Measurements from ENCODE around the gene PRR9. TPM values are rescaled to one million over a fixed set of nuclear protein-coding genes. Genes with fewer than 3 reads are reported as not detected.
A peak's percentile ranks its signal among the peaks of the same experiment; 100 is the strongest.
"Not testable (repeated sequence)": the region's sequence is repeated elsewhere in the genome, so short reads cannot be mapped to it uniquely, and the experiment has no call there.

Gene PRR9, protein sequence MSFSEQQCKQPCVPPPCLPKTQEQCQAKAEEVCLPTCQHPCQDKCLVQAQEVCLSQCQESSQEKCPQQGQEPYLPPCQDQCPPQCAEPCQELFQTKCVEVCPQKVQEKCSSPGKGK
- total RNA-seq (not detected), polyA plus RNA-seq (not detected)

DNA sequence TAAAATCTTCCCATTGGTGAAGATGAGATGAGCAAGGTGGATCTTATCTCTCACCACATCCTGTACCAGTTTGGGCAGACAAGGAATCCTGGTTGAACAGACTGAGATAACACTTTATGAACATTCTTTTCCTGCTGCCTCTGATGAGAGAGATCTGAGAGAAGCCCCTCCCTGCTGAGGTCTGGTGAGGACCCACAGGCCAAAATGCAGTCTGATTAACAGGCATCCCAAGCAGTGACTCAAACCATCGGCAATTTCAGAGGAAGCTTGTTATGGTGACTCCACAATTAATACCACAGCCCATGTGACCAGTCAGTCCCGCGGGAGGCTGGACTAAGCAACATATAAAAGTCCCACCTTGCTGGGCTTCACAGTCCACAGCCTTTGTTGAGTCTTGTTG lies at the start of gene PRR9:
PRR9 (plus strand) TSS at position 373 of the 400 bp plus-strand sequence. CDS start 561 bp downstream, outside the sequence.
- H3K27me3 ChIP-seq = no peaks in the 10 kb centered on the region
- WGBS, 2 donors = 82 to 84% methylated on average over 3 of the region's 3 CpGs
- H3K4me1 ChIP-seq = no peaks in the 10 kb centered on the region
- no peak for ATAC-seq
- no peak for FAIRE-seq
- intact Hi-C loops (cut with DNase I) = no loop called here
- no peak for DNase-seq
- H3K4me3 ChIP-seq = no peak within 1 kb of the TSS
- H3K27ac ChIP-seq = no peak within 1 kb of the TSS
- TF ChIP-seq CTCF (IDR thresholded peaks at IDR 0.05) = no peak
- no peaks in the 10 kb centered on the region for H3K36me3 ChIP-seq
- no peaks in the 10 kb centered on the region for H3K9me3 ChIP-seq

DNA sequence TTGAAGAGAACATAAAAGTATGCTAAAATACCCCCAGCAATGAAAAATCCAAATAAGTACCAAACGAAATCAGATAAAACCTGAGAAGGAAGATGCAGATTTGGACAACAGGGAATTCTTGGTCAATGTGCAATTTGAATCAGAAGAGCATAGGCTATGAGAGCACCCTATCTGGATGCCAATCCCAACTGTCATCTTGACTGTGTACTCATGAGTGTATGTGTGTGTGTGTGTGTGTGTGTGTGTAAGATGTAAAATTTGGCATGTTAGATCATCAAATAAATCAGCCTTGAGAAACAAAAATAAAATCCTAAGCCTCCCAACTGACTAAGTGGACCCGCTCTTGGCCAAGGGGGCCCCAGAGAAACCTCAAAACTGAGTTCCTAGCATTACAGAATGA lies 48.7 kb upstream of the PRR9 start:
- H3K4me1 ChIP-seq = no peaks in the 10 kb centered on the region
- FAIRE-seq = no peak
- DNase-seq = no peak
- no peak overlapping the region for H3K27ac ChIP-seq
- no peak for ATAC-seq
- H3K27me3 ChIP-seq = no peaks in the 10 kb centered on the region
- TF ChIP-seq CTCF (IDR thresholded peaks at IDR 0.05) = no peak
- no peaks in the 10 kb centered on the region for H3K9me3 ChIP-seq
- intact Hi-C loops (cut with DNase I) = no loop called here
- WGBS, 2 donors = 71 to 73% methylated on average over 2 of the region's 2 CpGs
- H3K4me3 ChIP-seq = no peak overlapping the region
- H3K36me3 ChIP-seq = no peaks in the 10 kb centered on the region

- no peak for TF ChIP-seq CTCF (IDR thresholded peaks at IDR 0.05)
- FAIRE-seq (no peak), ATAC-seq (no peak), DNase-seq (no peak)
- H3K27me3 ChIP-seq = no peaks in the 10 kb centered on the region
- intact Hi-C loops (cut with DNase I) = no loop called here
- no peaks in the 10 kb centered on the region for H3K4me1 ChIP-seq
- H3K4me3 ChIP-seq = no peak overlapping the region
- no peaks in the 10 kb centered on the region for H3K9me3 ChIP-seq
- H3K36me3 ChIP-seq = no peaks in the 10 kb centered on the region
- no peak overlapping the region for H3K27ac ChIP-seq
These were observed 42.8 kb upstream of the PRR9 start for GRCh38 chr1:153174624-153175023.

GRCh38 chr1:153178922-153179321 lies 38.5 kb upstream of the PRR9 start:
- no peaks in the 10 kb centered on the region for H3K4me1 ChIP-seq
- H3K36me3 ChIP-seq = no peaks in the 10 kb centered on the region
- H3K27ac ChIP-seq = no peak overlapping the region
- H3K9me3 ChIP-seq = no peaks in the 10 kb centered on the region
- ATAC-seq (no peak), DNase-seq (no peak), FAIRE-seq (no peak)
- intact Hi-C loops (cut with DNase I) = no loop called here
- H3K4me3 ChIP-seq = no peak overlapping the region
- no peak for TF ChIP-seq CTCF (IDR thresholded peaks at IDR 0.05)
- H3K27me3 ChIP-seq = no peaks in the 10 kb centered on the region

DNA sequence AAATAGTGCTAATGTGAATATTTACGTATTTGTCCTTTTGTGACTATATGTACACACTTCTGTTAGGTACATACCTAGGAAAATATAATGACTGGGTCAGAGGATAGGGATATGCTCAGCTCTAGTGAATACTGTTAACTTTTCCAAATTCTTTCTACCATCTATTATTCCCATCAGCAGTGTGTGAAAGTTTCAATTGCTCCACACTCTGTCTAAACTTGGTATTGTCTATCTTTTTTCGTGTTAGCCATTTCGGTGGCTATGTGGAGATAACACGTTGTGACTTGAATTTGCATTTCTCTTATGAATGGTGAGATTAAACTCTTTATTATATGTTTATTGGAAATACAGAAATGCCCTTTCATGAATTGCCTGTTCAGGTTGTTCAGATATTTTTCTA lies 36.8 kb upstream of the PRR9 start:
- H3K36me3 ChIP-seq = no peaks in the 10 kb centered on the region
- WGBS, 2 donors = 41 to 46% methylated on average over 4 of the region's 4 CpGs
- no peak overlapping the region for H3K27ac ChIP-seq
- intact Hi-C loops (cut with DNase I) = no loop called here
- DNase-seq = no peak
- H3K4me1 ChIP-seq = no peaks in the 10 kb centered on the region
- FAIRE-seq = no peak
- no peaks in the 10 kb centered on the region for H3K9me3 ChIP-seq
- no peak overlapping the region for H3K4me3 ChIP-seq
- TF ChIP-seq CTCF (IDR thresholded peaks at IDR 0.05) = no peak
- no peaks in the 10 kb centered on the region for H3K27me3 ChIP-seq
- ATAC-seq = peak in 2 of 4 donors; percentile 32 to 52

GRCh38 chr1:153188301-153188700 lies 29.1 kb upstream of the PRR9 start:
- DNase-seq; H3K36me3 ChIP-seq; H3K9me3 ChIP-seq; ATAC-seq; H3K4me1 ChIP-seq; H3K27me3 ChIP-seq; H3K4me3 ChIP-seq; H3K27ac ChIP-seq; FAIRE-seq; intact Hi-C loops (cut with DNase I): not testable (repeated sequence)
- WGBS, 2 donors = 76 to 87% methylated on average over 4 of the region's 4 CpGs

All from pancreas (tissue), 10 donors.